CD4-positive, alpha-beta T cell (primary cell): ENCODE results near the gene PIK3C2B. TPM values are rescaled to one million over a fixed set of nuclear protein-coding genes. Genes with fewer than 3 reads are reported as not detected.

Source experiments
- ATAC-seq: fragments of 200-7000 bp; cut with Tn5 transposase; one replicate; pipeline ENCODE4 v1.10.0; 2022; ENCODE audit warnings: mild to moderate bottlenecking; ENCODE audit not compliant: poor library complexity
- CTCF ChIA-PET: fragments of 350-600 bp; sonication (Branson Sonifier 250); formaldehyde crosslinking; loops from one replicate; lab custom pipeline; 2021; ENCODE audit warnings: antibody characterized with exemption, inconsistent platforms; lab: Charles Lee
- POLR2A ChIA-PET: fragments of 350-600 bp; sonication (Branson Sonifier 250); formaldehyde crosslinking; loops from one replicate; lab custom pipeline; 2021; ENCODE audit warnings: antibody characterized with exemption, inconsistent platforms; lab: Charles Lee
- DNase-seq, 14 experiments: peaks; one replicate each; pipeline ENCODE4 v3.0.0-alpha.2; 2013 to 2020; ENCODE audit warnings: mixed read lengths in 2 of 14
- H3K27ac ChIP-seq, 2 donors: one replicate each; pipeline versions ENCODE4 v1.5.1 to v1.7.0; 2013; ENCODE audit warnings: low read length in 2 of 2, low read depth in 1 of 2, mild to moderate bottlenecking in 1 of 2
- H3K27me3 ChIP-seq, 2 experiments: 1 replicate in 1 of 2; 2 replicates in 1 of 2; pipeline versions ENCODE4 v1.6.1 to v1.7.0; 2013; ENCODE audit warnings: low read length in 2 of 2, control low read depth in 1 of 2, mild to moderate bottlenecking in 1 of 2, moderate library complexity in 1 of 2; ENCODE audit not compliant: insufficient read depth in 2 of 2, control insufficient read depth in 1 of 2
- H3K36me3 ChIP-seq: one replicate; pipeline ENCODE4 v1.6.1; 2013; ENCODE audit warnings: low read length, control low read depth; ENCODE audit not compliant: insufficient read depth
- H3K4me1 ChIP-seq: one replicate; pipeline ENCODE4 v1.6.1; 2013; ENCODE audit warnings: low read length, control low read depth; ENCODE audit not compliant: insufficient read depth
- H3K4me3 ChIP-seq: one replicate; pipeline ENCODE4 v1.5.1; 2013; ENCODE audit warnings: mild to moderate bottlenecking, low read length, moderate library complexity
- H3K9me3 ChIP-seq, 2 experiments: 1 replicate in 1 of 2; 2 replicates in 1 of 2; pipeline versions ENCODE4 v1.6.1 to v1.7.0; 2013; ENCODE audit warnings: low read length in 2 of 2, mild to moderate bottlenecking in 2 of 2, control low read depth in 1 of 2, moderate library complexity in 1 of 2; ENCODE audit not compliant: control insufficient read depth in 1 of 2, insufficient read depth in 1 of 2
- H3K27ac Mint-ChIP-seq: one replicate; pipeline ENCODE4 v1.8.0; 2020; ENCODE audit warnings: mixed read lengths
- H3K27me3 Mint-ChIP-seq: one replicate; pipeline ENCODE4 v1.8.0; 2021; ENCODE audit warnings: mixed read lengths
- H3K36me3 Mint-ChIP-seq: one replicate; pipeline ENCODE4 v1.8.0; 2021; ENCODE audit warnings: low read depth, mixed read lengths
- H3K4me1 Mint-ChIP-seq: one replicate; pipeline ENCODE4 v1.8.0; 2021; ENCODE audit warnings: low read depth, mixed read lengths
- H3K4me3 Mint-ChIP-seq: one replicate; pipeline ENCODE4 v1.8.0; 2020; ENCODE audit warnings: mild to moderate bottlenecking, mixed read lengths
- H3K9me3 Mint-ChIP-seq: one replicate; pipeline ENCODE4 v1.8.0; 2020; ENCODE audit warnings: mixed read lengths
- intact Hi-C, 2 experiments: fragments of 100-400 bp; cut with DNase I in 1 of 2; cut with micrococcal nuclease in 1 of 2; formaldehyde crosslinking; loops; one replicate each; pipeline versions ENCODE4 v1.15.1 to v1.9.0; 2023 to 2025; cut with DNase I, micrococcal nuclease
- total RNA-seq, 174 experiments: library from RNA in 2 of 174; stranded (reverse) in 2 of 174; gene quantifications; one replicate each; pipeline ENCODE4 v1.2.3 and lab custom pipeline; 2021 to 2026
- TF ChIP-seq, protein P1 (sequence below): fragments of 200-600 bp; IDR thresholded peaks from one replicate; pipeline ENCODE4 v1.8.0; 2022; ENCODE audit warnings: antibody characterized with exemption, mild to moderate bottlenecking

PIK3C2B gene
- total RNA-seq, 2 experiments from 2014 or later, result 25.5 to 27.1 TPM

DNA sequence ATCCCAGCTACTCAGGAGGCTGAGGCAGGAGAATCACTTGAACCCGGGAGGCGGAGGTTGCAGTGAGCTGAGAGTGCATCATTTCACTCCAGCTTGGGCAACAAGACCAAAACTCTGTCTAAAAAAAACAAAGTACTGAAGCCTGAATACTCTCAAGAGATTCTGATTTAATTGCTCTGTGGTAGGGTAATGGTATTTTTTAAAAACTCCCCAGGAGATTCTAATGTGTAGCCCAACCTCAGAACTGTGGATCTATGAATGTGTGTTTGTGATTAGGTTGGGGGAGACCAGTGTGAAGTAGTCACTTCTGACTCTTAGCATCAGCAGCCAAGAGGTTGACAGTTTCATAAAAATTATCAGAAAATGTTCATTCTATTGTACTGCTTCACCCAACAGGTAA is 21.9 kb downstream of the PIK3C2B start:
- H3K4me3 Mint-ChIP-seq, result no peak overlapping the region
- no peaks in the 10 kb centered on the region for H3K9me3 ChIP-seq
- H3K36me3 Mint-ChIP-seq, result peaks cover 39% of the 10 kb centered on the region
- H3K36me3 ChIP-seq, result peaks cover 13% of the 10 kb centered on the region
- H3K4me3 ChIP-seq, result no peak overlapping the region
- ATAC-seq (no peak), DNase-seq (no peak)
- peaks cover 40% of the 10 kb centered on the region for H3K4me1 Mint-ChIP-seq
- TF ChIP-seq, protein P1, sequence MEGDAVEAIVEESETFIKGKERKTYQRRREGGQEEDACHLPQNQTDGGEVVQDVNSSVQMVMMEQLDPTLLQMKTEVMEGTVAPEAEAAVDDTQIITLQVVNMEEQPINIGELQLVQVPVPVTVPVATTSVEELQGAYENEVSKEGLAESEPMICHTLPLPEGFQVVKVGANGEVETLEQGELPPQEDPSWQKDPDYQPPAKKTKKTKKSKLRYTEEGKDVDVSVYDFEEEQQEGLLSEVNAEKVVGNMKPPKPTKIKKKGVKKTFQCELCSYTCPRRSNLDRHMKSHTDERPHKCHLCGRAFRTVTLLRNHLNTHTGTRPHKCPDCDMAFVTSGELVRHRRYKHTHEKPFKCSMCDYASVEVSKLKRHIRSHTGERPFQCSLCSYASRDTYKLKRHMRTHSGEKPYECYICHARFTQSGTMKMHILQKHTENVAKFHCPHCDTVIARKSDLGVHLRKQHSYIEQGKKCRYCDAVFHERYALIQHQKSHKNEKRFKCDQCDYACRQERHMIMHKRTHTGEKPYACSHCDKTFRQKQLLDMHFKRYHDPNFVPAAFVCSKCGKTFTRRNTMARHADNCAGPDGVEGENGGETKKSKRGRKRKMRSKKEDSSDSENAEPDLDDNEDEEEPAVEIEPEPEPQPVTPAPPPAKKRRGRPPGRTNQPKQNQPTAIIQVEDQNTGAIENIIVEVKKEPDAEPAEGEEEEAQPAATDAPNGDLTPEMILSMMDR, result no peak
- no peaks in the 10 kb centered on the region for H3K27me3 ChIP-seq
- peaks cover 20% of the 10 kb centered on the region for H3K4me1 ChIP-seq
- no peak overlapping the region for H3K27ac ChIP-seq
- H3K9me3 Mint-ChIP-seq, result no peaks in the 10 kb centered on the region
- no peak overlapping the region for H3K27ac Mint-ChIP-seq
- ChIA-PET POLR2A (no interaction called here), CTCF (interaction anchor here (1.4 kb wide), 1 partner anchor 8 kb away, joined by 3 read pairs; no protein-coding TSS in a partner anchor)
- no peaks in the 10 kb centered on the region for H3K27me3 Mint-ChIP-seq
- intact Hi-C loops, result no loop called here

DNA sequence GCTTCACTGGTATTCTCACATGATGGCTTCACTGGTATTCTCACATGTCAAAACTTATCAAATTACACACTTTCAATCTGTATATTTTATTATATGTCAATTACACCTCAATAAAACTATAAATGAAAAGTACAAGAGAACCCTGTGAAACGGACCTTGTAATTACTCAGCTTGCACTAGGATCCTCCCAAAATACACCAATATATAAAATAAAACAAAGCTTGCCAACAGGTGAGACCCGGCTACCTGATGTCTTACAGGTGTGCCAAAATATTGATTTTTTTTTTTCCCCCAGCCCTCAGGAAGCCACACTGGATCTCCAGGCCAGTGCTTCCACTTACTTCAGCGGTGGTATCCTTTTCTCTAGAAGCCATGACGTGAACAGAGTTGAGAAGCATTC is 22.9 kb downstream of the PIK3C2B start:
- Mint-ChIP-seq H3K36me3 (peaks cover 43% of the 10 kb centered on the region), H3K4me1 (peaks cover 30% of the 10 kb centered on the region), H3K27me3 (no peaks in the 10 kb centered on the region), H3K4me3 (no peak overlapping the region), H3K27ac (no peak overlapping the region), H3K9me3 (no peaks in the 10 kb centered on the region)
- DNase-seq (no peak), ATAC-seq (no peak)
- Histone ChIP-seq H3K4me3 (no peak overlapping the region), H3K9me3 (no peaks in the 10 kb centered on the region), H3K27ac (no peak overlapping the region), H3K27me3 (no peaks in the 10 kb centered on the region), H3K36me3 (peaks cover 20% of the 10 kb centered on the region), H3K4me1 (peaks cover 17% of the 10 kb centered on the region)
- intact Hi-C loops, result no loop called here
- ChIA-PET POLR2A (no interaction called here), CTCF (no interaction called here)
- TF ChIP-seq, protein P1, result no peak

DNA sequence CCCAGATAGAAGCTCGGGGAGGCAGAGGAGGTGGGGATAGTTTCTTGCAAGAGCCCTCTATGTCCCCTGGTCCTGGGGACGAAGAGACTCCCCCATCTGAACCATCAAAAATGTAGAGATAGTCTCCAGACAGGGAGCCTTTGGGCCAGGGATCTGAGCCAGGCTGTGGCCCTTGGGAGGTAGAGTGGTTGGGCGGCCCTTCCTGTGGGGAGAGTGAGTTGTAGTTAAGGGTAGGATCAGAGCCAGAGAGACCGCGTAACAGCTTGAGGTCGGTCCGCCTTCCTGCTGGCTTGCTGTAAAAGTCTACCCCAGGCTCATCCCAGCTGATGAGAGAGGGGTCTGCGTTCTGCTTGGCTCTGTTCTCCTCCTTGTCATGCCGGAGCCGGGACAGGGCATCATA is 25.3 kb downstream of the PIK3C2B start:
- H3K27me3 Mint-ChIP-seq, result no peaks in the 10 kb centered on the region
- Histone ChIP-seq H3K4me3 (no peak overlapping the region), H3K36me3 (peaks cover 28% of the 10 kb centered on the region), H3K4me1 (peaks cover 21% of the 10 kb centered on the region), H3K9me3 (no peaks in the 10 kb centered on the region), H3K27ac (no peak overlapping the region), H3K27me3 (no peaks in the 10 kb centered on the region)
- no peak for ATAC-seq
- peaks cover 22% of the 10 kb centered on the region for H3K4me1 Mint-ChIP-seq
- ChIA-PET POLR2A (no interaction called here), CTCF (no interaction called here)
- DNase-seq, result no peak
- no peaks in the 10 kb centered on the region for H3K9me3 Mint-ChIP-seq
- no peak overlapping the region for H3K4me3 Mint-ChIP-seq
- no peak overlapping the region for H3K27ac Mint-ChIP-seq
- intact Hi-C loops, result no loop called here
- H3K36me3 Mint-ChIP-seq, result peaks cover 62% of the 10 kb centered on the region
- TF ChIP-seq, protein P1, result no peak
